PC-3 (cell line): ENCODE measurements around the gene MCCC1. TPM values are rescaled to one million over a fixed set of nuclear protein-coding genes. Genes with fewer than 3 reads are reported as not detected.
A peak's percentile ranks its signal among the peaks of the same experiment; 100 is the strongest.

ENCODE experiments used
- ATAC-seq: fragments of 200-7000 bp; cut with Tn5 transposase; 2 replicates; pipeline ENCODE4 v1.9.1; 2020; ENCODE audit warnings: mild to moderate bottlenecking, moderate library complexity
- BruUV-seq: library from RNA; stranded (reverse); fragments of 400-500 nt; replicated peaks from 2 replicates; lab custom pipeline; 2021; lab: Mats Ljungman, UMichigan
- CTCF ChIA-PET: fragments of 300-600 bp; sonication (Branson Sonifier 250); formaldehyde crosslinking; loops from one replicate; lab custom pipeline; 2022; ENCODE audit warnings: antibody characterized with exemption; lab: Charles Lee
- POLR2A ChIA-PET: fragments of 300-600 bp; sonication (Branson Sonifier 250); formaldehyde crosslinking; loops from one replicate; lab custom pipeline; 2022; ENCODE audit warnings: antibody characterized with exemption; ENCODE audit not compliant: unreplicated experiment; lab: Charles Lee
- DNase-seq: peaks from one replicate; pipeline ENCODE4 v3.0.0-alpha.2; 2015
- H2AFZ ChIP-seq: fragments of 300-600 bp; sonication (generic); 2 replicates; pipeline ENCODE4 v1.6.0; 2016; ENCODE audit warnings: antibody characterized with exemption, low read length
- H3F3A ChIP-seq: fragments of 300-600 bp; sonication (generic); one replicate; pipeline ENCODE4 v1.6.0; 2017; ENCODE audit warnings: antibody characterized with exemption, low read length, control low read depth, mild to moderate bottlenecking; ENCODE audit not compliant: unreplicated experiment
- H3K27ac ChIP-seq: fragments of 300-600 bp; sonication (generic); 2 replicates; pipeline ENCODE4 v1.5.1; 2016; ENCODE audit warnings: mild to moderate bottlenecking, low read length
- H3K27me3 ChIP-seq: fragments of 300-600 bp; sonication (generic); 2 replicates; pipeline ENCODE4 v1.6.1; 2016; ENCODE audit warnings: low read length, mixed read lengths
- H3K36me3 ChIP-seq: fragments of 300-600 bp; sonication (generic); 2 replicates; pipeline ENCODE4 v1.6.1; 2016; ENCODE audit warnings: low read depth, mixed run types, low read length, mixed read lengths
- H3K4me1 ChIP-seq: fragments of 300-600 bp; sonication (generic); 2 replicates; pipeline ENCODE4 v1.5.1; 2016; ENCODE audit warnings: low read length; ENCODE audit not compliant: insufficient read depth
- H3K4me2 ChIP-seq: fragments of 300-600 bp; sonication (generic); 2 replicates; pipeline ENCODE4 v1.6.0; 2016; ENCODE audit warnings: low read length
- H3K4me3 ChIP-seq: fragments of 300-600 bp; sonication (generic); 2 replicates; pipeline ENCODE4 v1.5.1; 2016; ENCODE audit warnings: mild to moderate bottlenecking, low read length, mixed read lengths
- H3K79me2 ChIP-seq: fragments of 300-600 bp; sonication (generic); 2 replicates; pipeline ENCODE4 v1.6.1; 2017; ENCODE audit warnings: low read length, mixed read lengths
- H3K9ac ChIP-seq: fragments of 300-600 bp; sonication (generic); 2 replicates; pipeline ENCODE4 v1.6.0; 2016; ENCODE audit warnings: mild to moderate bottlenecking, low read length
- H3K9me2 ChIP-seq: fragments of 300-600 bp; sonication (generic); replicated peaks from 2 replicates; pipeline ENCODE4 v1.6.1; 2016; ENCODE audit warnings: mixed run types, low read length, mixed read lengths
- H3K9me3 ChIP-seq: fragments of 300-600 bp; sonication (generic); 2 replicates; pipeline ENCODE4 v1.6.1; 2016; ENCODE audit warnings: low read length, mixed read lengths
- H4K20me1 ChIP-seq: fragments of 300-600 bp; sonication (generic); 2 replicates; pipeline ENCODE4 v1.6.1; 2016; ENCODE audit warnings: low read length, mixed read lengths
- CTCF ChIP-seq: fragments of 300-600 bp; sonication (generic); conservative IDR thresholded peaks from 2 replicates; pipeline ENCODE4 v1.5.1; 2017; ENCODE audit warnings: antibody characterized with exemption, low read depth, mild to moderate bottlenecking, low read length
- EZH2 ChIP-seq: fragments of 300-600 bp; sonication (generic); IDR thresholded peaks from one replicate; pipeline ENCODE4 v1.6.1; 2017; ENCODE audit warnings: antibody characterized with exemption, mild to moderate bottlenecking, low read length; ENCODE audit not compliant: unreplicated experiment
- EZH2phosphoT487 ChIP-seq: fragments of 300-600 bp; sonication (generic); IDR thresholded peaks from 2 replicates; pipeline ENCODE4 v1.6.1; 2018; ENCODE audit warnings: mild to moderate bottlenecking, antibody characterized with exemption, low read length, borderline replicate concordance
- intact Hi-C: fragments of 100-400 bp; cut with micrococcal nuclease; formaldehyde crosslinking; loops from 2 replicates; pipeline ENCODE4 v1.9.0; 2023
- total RNA-seq: library from RNA; depleted of rRNA; stranded (reverse); fragments of >200 nt; gene quantifications from 2 replicates; pipeline ENCODE4 v1.2.3, GENCODE V29; 2014

MCCC1 gene
- total RNA-seq, 1 experiment from 2014 or later: 18.5 TPM

- no peak for TF ChIP-seq CTCF
- TF ChIP-seq EZH2phosphoT487: no peak
- no peak for TF ChIP-seq EZH2
- Histone ChIP-seq H3K27me3 (no peaks in the 10 kb centered on the region), H3K36me3 (0 out of 2 replicates have a peak, but pooled peaks cover 4% of the 10 kb centered on the region), H3K79me2 (no peaks in the 10 kb centered on the region), H4K20me1 (no peaks in the 10 kb centered on the region), H3F3A (no peaks in the 10 kb centered on the region), H3K4me2 (peak overlapping the region; percentile 47), H3K9me3 (peaks cover 4% of the 10 kb centered on the region; the same call in 1 of the 2 replicates), H3K27ac (peak overlapping the region; percentile 66), H3K9ac (peak overlapping the region; percentile 41), H3K9me2 (no peaks in the 10 kb centered on the region), H3K4me3 (no peak overlapping the region), H2AFZ (peak overlapping the region; percentile 21; the same call in 1 of the 2 replicates), H3K4me1 (peaks cover 21% of the 10 kb centered on the region)
- peak; percentile 12; the same call in 1 of the 2 replicates for ATAC-seq
- ChIA-PET POLR2A (interaction anchor here (0.6 kb wide), 1 partner anchor 121 kb away, joined by 3 read pairs; no protein-coding TSS in a partner anchor), CTCF (no interaction called here)
- BruUV-seq: no TSS peak
- intact Hi-C loops: no loop called here
- DNase-seq: no peak
Observed at GRCh38 chr3:183131186-183131725, 32.0 kb upstream of the MCCC1 start.

- ChIA-PET POLR2A (no interaction called here), CTCF (no interaction called here)
- no peak for TF ChIP-seq EZH2
- no peak for TF ChIP-seq CTCF
- TF ChIP-seq EZH2phosphoT487: no peak
- Histone ChIP-seq H2AFZ (no peak overlapping the region), H3K4me1 (peaks cover 23% of the 10 kb centered on the region), H3K4me2 (no peak overlapping the region), H3K36me3 (0 out of 2 replicates have a peak, but pooled peaks cover 4% of the 10 kb centered on the region), H3K9me2 (no peaks in the 10 kb centered on the region), H3K9ac (peak overlapping the region; percentile 14; the same call in 1 of the 2 replicates), H3F3A (no peaks in the 10 kb centered on the region), H3K9me3 (peaks cover 4% of the 10 kb centered on the region; the same call in 1 of the 2 replicates), H4K20me1 (no peaks in the 10 kb centered on the region), H3K4me3 (no peak overlapping the region), H3K79me2 (no peaks in the 10 kb centered on the region), H3K27me3 (no peaks in the 10 kb centered on the region), H3K27ac (peak overlapping the region; percentile 43)
- intact Hi-C loops: loop anchor here (5.0 kb wide), 1 partner anchor 33 kb away; the partner anchor contains the start of gene LAMP3
- ATAC-seq: no peak
- no TSS peak for BruUV-seq
- no peak for DNase-seq
Observed at GRCh38 chr3:183129243-183129642, 29.9 kb upstream of the MCCC1 start.

GRCh38 chr3:183128709-183129108 is 29.4 kb upstream of the MCCC1 start:
- ChIA-PET CTCF (no interaction called here), POLR2A (no interaction called here)
- ATAC-seq: peak; percentile 45
- H3K27me3 ChIP-seq: no peaks in the 10 kb centered on the region
- no peaks in the 10 kb centered on the region for H3F3A ChIP-seq
- peak overlapping the region; percentile 14; the same call in 1 of the 2 replicates for H3K9ac ChIP-seq
- no peak overlapping the region for H3K4me3 ChIP-seq
- peaks cover 4% of the 10 kb centered on the region; the same call in 1 of the 2 replicates for H3K9me3 ChIP-seq
- peak; percentile 58 for DNase-seq
- H3K36me3 ChIP-seq: 0 out of 2 replicates have a peak, but pooled peaks cover 4% of the 10 kb centered on the region
- H4K20me1 ChIP-seq: no peaks in the 10 kb centered on the region
- no TSS peak for BruUV-seq
- H3K27ac ChIP-seq: peak overlapping the region; percentile 43
- H3K4me2 ChIP-seq: no peak overlapping the region
- intact Hi-C loops: loop anchor here (5.0 kb wide), 1 partner anchor 34 kb away; the partner anchor contains the start of gene LAMP3
- no peak for TF ChIP-seq EZH2
- no peaks in the 10 kb centered on the region for H3K79me2 ChIP-seq
- no peak overlapping the region for H2AFZ ChIP-seq
- H3K4me1 ChIP-seq: peaks cover 28% of the 10 kb centered on the region
- no peaks in the 10 kb centered on the region for H3K9me2 ChIP-seq
